K562 (cell line): ENCODE measurements around the gene LGALS8. TPM values are rescaled to one million over a fixed set of nuclear protein-coding genes. Genes with fewer than 3 reads are reported as not detected.

Experiments
- CAMTA2 ChIP-seq: fragments of 250-450 bp; sonication (Bioruptor Pico); conservative IDR thresholded peaks from 2 replicates; pipeline ENCODE4 v1.5.1; 2022
- CBFA2T3 ChIP-seq: fragments of 450-650 bp; IDR thresholded peaks from 2 replicates; pipeline ENCODE4 v1.6.1; 2017
- CTCF ChIP-seq, 3 experiments: IDR thresholded peaks in 2 of 3; conservative IDR thresholded peaks in 1 of 3; 2 replicates each; pipeline ENCODE4 v1.5.1; 2011 to 2012; ENCODE audit warnings: low read length in 3 of 3, mild to moderate bottlenecking in 3 of 3, control low read depth in 2 of 3, improper control_type of control experiment in 1 of 3, inconsistent platforms in 1 of 3, low read depth in 1 of 3, mixed read lengths in 1 of 3, moderate library complexity in 1 of 3; ENCODE audit not compliant: insufficient read depth in 2 of 3
- DEAF1 ChIP-seq: fragments of 450-650 bp; formaldehyde crosslinking; IDR thresholded peaks from 2 replicates; pipeline ENCODE4 v1.4.0; 2020; ENCODE audit warnings: mild to moderate bottlenecking, moderate library complexity
- GABPB1 ChIP-seq: sonication (generic); formaldehyde crosslinking; IDR thresholded peaks from 2 replicates; pipeline ENCODE4 v1.8.0; 2022; ENCODE audit warnings: mild to moderate bottlenecking, missing genetic modification reagents
- GATAD2A ChIP-seq: fragments of 450-650 bp; IDR thresholded peaks from 2 replicates; pipeline ENCODE4 v1.6.1; 2017
- HBP1 ChIP-seq: fragments of 450-650 bp; formaldehyde crosslinking; IDR thresholded peaks from 2 replicates; pipeline ENCODE4 v1.4.0; 2022; ENCODE audit warnings: missing genetic modification characterization
- HEY1 ChIP-seq: fragments of 250-450 bp; sonication (Bioruptor Pico); IDR thresholded peaks from 2 replicates; pipeline ENCODE4 v1.5.0; 2020; ENCODE audit warnings: mild to moderate bottlenecking, moderate library complexity, borderline replicate concordance
- L3MBTL2 ChIP-seq: fragments of 450-650 bp; IDR thresholded peaks from 2 replicates; pipeline ENCODE4 v1.6.1; 2016; ENCODE audit warnings: mild to moderate bottlenecking, moderate library complexity
- NCOA1 ChIP-seq: fragments of 450-650 bp; IDR thresholded peaks from 2 replicates; pipeline ENCODE4 v1.6.1; 2016; ENCODE audit warnings: low read depth
- NR3C1 ChIP-seq: sonication (generic); formaldehyde crosslinking; IDR thresholded peaks from 2 replicates; pipeline ENCODE4 v1.8.1; 2022; ENCODE audit warnings: missing genetic modification reagents
- PRPF4 ChIP-seq: fragments of 200-400 bp; formaldehyde crosslinking; IDR thresholded peaks from one replicate; pipeline ENCODE4 v1.6.1; 2017; ENCODE audit warnings: low read length, low read depth, mild to moderate bottlenecking; ENCODE audit not compliant: insufficient read depth, poor library complexity, severe bottlenecking
- RBM14 ChIP-seq: fragments of 200-400 bp; formaldehyde crosslinking; IDR thresholded peaks from 2 replicates; pipeline ENCODE4 v1.6.1; 2018; ENCODE audit warnings: low read depth, mild to moderate bottlenecking, low read length, moderate library complexity, borderline replicate concordance; ENCODE audit not compliant: insufficient read depth
- TAF9B ChIP-seq: fragments of 450-650 bp; IDR thresholded peaks from 2 replicates; pipeline ENCODE4 v1.6.1; 2018; ENCODE audit warnings: mild to moderate bottlenecking; ENCODE audit not compliant: partially characterized antibody
- TFAP4 ChIP-seq: sonication (generic); formaldehyde crosslinking; IDR thresholded peaks from 2 replicates; pipeline ENCODE4 v1.8.0; 2022; ENCODE audit warnings: missing genetic modification reagents, mild to moderate bottlenecking, moderate library complexity, borderline replicate concordance
- ZBTB26 ChIP-seq: fragments of 450-650 bp; formaldehyde crosslinking; IDR thresholded peaks from 2 replicates; pipeline ENCODE4 v1.4.0; 2022; ENCODE audit warnings: missing genetic modification characterization
- ZBTB7A ChIP-seq: IDR thresholded peaks from 2 replicates; pipeline ENCODE4 v1.6.1; 2011; ENCODE audit warnings: low read depth, mild to moderate bottlenecking, low read length, moderate library complexity, borderline replicate concordance; ENCODE audit not compliant: control insufficient read depth
- ZC3H8 ChIP-seq: fragments of 450-650 bp; IDR thresholded peaks from 2 replicates; pipeline ENCODE4 v1.6.1; 2017
- ZFP91 ChIP-seq: sonication (generic); formaldehyde crosslinking; IDR thresholded peaks from 2 replicates; pipeline ENCODE4 v1.8.0; 2022; ENCODE audit warnings: mild to moderate bottlenecking, missing genetic modification reagents
- polyA plus RNA-seq, 8 experiments: library from polyadenylated mRNA; depleted of rRNA in 4 of 8; stranded (reverse) in 5 of 8; unstranded in 3 of 8; fragments of >200 nt; fragmentation: Nextera tagmentation in 2 of 8; fragmentation: Illumina TruSeq in 1 of 8; extraction: Ambion mirVana in 2 of 8; extraction: Trizol in 1 of 8; gene quantifications; 2 replicates each; pipeline versions ENCODE4 v1.2.1 to v1.2.3, GENCODE V29; 2011 to 2014; ENCODE audit warnings: inconsistent platforms in 1 of 8, missing spikeins in 1 of 8
- total RNA-seq, 7 experiments: library from RNA; depleted of rRNA in 6 of 7; stranded (reverse); fragments of >200 nt in 6 of 7; fragmentation: Illumina TruSeq in 2 of 7; extraction: Trizol in 2 of 7; gene quantifications; 2 replicates each; pipeline versions ENCODE4 v1.2.1 to v1.2.3, GENCODE V29; 2011 to 2021; ENCODE audit warnings: low replicate concordance in 1 of 7

The LGALS8 gene
- total and polyA plus RNA-seq, 9 of the 15 experiments (the other 6 are each of a cell fraction or from before 2014, with no cell fraction given) = 57.4 to 87.7 (median 70.3) TPM

- TF ChIP-seq DEAF1 (CRISPR knock-in tag) (no peak), GABPB1 (CRISPR knock-in tag) (peak; percentile 51), NR3C1 (CRISPR knock-in tag) (no peak), ZBTB7A (no peak), HEY1 (CRISPR knock-in tag) (no peak; the same call in none of the 2 replicates), ZFP91 (CRISPR knock-in tag) (no peak), TAF9B (peak; percentile 53), ZBTB26 (CRISPR knock-in tag) (no peak), CTCF (IDR thresholded peaks at IDR 0.05 in 2 of 3, conservative IDR thresholded peaks at IDR 0.05 in 1 of 3; ENCODE audit: insufficient read depth in 2 of 3, low read depth in 1 of 3, low read length in 3 of 3) (no peak), TFAP4 (CRISPR knock-in tag) (0 out of 2 replicates have a peak, but pooled peaks have one; percentile 0), L3MBTL2 (peak; percentile 80), CBFA2T3 (no peak), NCOA1 (no peak), GATAD2A (no peak), HBP1 (CRISPR knock-in tag) (no peak; the same call in 1 of the 2 replicates), CAMTA2 (CRISPR knock-in tag) (no peak), ZC3H8 (no peak), PRPF4 (no peak), RBM14 (0 out of 2 replicates have a peak, but pooled peaks have one; percentile 5)
These were observed 536 bp downstream of the LGALS8 start (continued) for GRCh38 chr1:236524142-236524894.
